Sigmoid colon (tissue), 4 donors: Measurements from ENCODE around the gene CASZ1.

ENCODE experiments used
- CTCF ChIP-seq, 4 experiments: fragments of 450-650 bp in 3 of 4; fragments of 200-600 bp in 1 of 4; IDR thresholded peaks; one replicate each; pipeline ENCODE4 v1.5.1; 2016 to 2019; ENCODE audit warnings: antibody characterized with exemption in 4 of 4, mild to moderate bottlenecking in 3 of 4, moderate library complexity in 2 of 4
- EP300 ChIP-seq, 4 donors: sonication (generic); formaldehyde crosslinking; IDR thresholded peaks; one replicate each; pipeline ENCODE4 v1.6.1; 2017; ENCODE audit warnings: antibody characterized with exemption in 4 of 4
- POLR2AphosphoS5 ChIP-seq, 4 donors: sonication (generic); formaldehyde crosslinking; IDR thresholded peaks; one replicate each; pipeline ENCODE4 v1.6.1; 2017; ENCODE audit warnings: antibody characterized with exemption in 4 of 4

- no peak for TF ChIP-seq CTCF (IDR thresholded peaks at IDR 0.05)
- no peak for TF ChIP-seq EP300 (IDR thresholded peaks at IDR 0.05)
- no peak for TF ChIP-seq POLR2AphosphoS5 (IDR thresholded peaks at IDR 0.05)
These were observed 24.7 kb downstream of the CASZ1 start for GRCh38 chr1:10771789-10772188.
